Choroid plexus epithelial cell (primary cell): ENCODE measurements around the gene STK26.
"Not testable (repeated sequence)": the region's sequence is repeated elsewhere in the genome, so short reads cannot be mapped to it uniquely, and the experiment has no call there.

ENCODE experiments used
- DNase-seq: peaks from one replicate; pipeline ENCODE4 v3.0.0-alpha.2; 2010; ENCODE audit warnings: low read depth
- H3K4me3 ChIP-seq: 2 replicates; pipeline ENCODE4 v1.5.1; 2011; ENCODE audit warnings: low read depth, mild to moderate bottlenecking, control low read depth, low read length, moderate library complexity
- CTCF ChIP-seq: conservative IDR thresholded peaks from 2 replicates; pipeline ENCODE4 v1.5.1; 2011; ENCODE audit warnings: low read depth, mild to moderate bottlenecking, control low read depth, inconsistent platforms, low read length, moderate library complexity

STK26 gene

DNA sequence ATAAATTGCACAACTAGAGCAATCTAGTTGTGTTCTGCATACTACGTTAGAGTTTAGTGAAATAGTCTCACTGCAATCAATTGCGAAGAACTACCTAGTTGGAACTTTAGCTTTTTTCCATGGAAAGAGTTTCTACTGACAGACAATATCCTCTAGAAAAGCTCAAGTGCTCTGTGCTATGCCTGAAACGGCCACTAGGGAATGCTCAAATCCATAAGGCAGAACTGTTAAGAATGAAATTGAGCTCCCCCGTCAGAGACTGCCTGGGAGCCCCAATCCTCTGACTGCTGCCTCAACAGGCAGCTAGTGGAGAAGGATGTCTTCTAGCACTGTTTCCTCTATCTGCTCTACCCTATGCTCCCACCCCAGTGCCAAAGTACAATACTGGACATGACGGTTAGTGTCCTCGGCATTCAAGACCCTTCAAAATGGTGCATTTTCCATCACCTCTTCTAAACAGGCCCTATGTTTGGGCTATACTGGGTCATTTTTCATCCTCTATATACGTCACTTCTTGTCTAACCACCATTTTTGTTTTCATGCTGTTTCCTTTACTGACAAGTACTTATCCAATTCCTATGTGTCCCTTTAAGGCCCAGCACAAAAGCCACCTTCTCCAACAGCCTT is 69.5 kb downstream of the STK26 start:
- peak; percentile 83 for TF ChIP-seq CTCF
- H3K4me3 ChIP-seq: no peak overlapping the region
- peak; percentile 87 for DNase-seq

- no peak for TF ChIP-seq CTCF
- DNase-seq: no peak
Measured at GRCh38 chrX:132093239-132093860, 70.2 kb downstream of the STK26 start.

GRCh38 chrX:132094164-132094563 is 71.1 kb downstream of the STK26 start:
- no peak for DNase-seq
- no peak for TF ChIP-seq CTCF
- H3K4me3 ChIP-seq: no peak overlapping the region

More at GRCh38 chrX:132093239-132093860, 70.2 kb downstream of the STK26 start:
- no peak overlapping the region for H3K4me3 ChIP-seq

DNA sequence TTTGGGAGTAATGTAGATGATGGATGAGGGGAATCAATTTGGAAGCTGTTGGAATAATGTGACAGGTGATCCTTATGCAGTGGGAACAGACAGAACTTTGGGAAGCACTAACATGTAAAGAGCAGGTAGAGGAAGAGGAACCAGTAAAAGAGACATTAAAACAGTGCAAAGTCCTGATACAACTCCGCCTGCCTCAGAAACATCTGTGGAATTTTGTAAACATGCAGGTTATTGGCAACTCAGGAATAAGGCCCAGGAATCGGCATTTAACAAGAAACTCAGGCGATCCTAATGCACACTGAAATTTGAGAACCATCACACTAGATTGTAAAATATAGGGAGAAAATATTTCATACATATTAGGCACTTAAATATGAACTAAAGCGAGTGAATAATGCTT is 75.6 kb downstream of the STK26 start:
- not testable (repeated sequence) for DNase-seq, H3K4me3 ChIP-seq

GRCh38 chrX:132101206-132101605 is 78.1 kb downstream of the STK26 start:
- H3K4me3 ChIP-seq: no peak overlapping the region
- TF ChIP-seq CTCF: no peak
- no peak for DNase-seq

DNA sequence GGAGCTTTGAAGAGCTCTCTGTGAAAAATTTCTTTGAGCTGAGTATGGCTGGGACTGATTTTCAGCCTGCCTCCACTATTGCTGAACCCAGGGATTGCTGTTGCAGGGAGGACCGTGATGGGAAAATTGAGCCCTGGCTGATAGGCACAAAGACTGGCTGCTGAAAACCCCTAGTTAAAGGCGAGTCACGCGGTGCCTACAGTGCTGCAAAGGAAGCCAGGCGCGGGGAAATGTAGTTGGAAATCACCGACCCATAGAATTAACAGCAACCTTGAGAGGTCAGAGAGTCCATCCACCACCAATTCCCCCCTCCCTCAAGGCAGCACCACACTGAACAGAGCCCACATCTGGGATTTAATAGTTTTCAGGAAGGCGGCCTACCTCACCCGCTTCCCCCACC is 78.7 kb downstream of the STK26 start:
- TF ChIP-seq CTCF: no peak
- no peak for DNase-seq
- H3K4me3 ChIP-seq: no peak overlapping the region

- no peak for TF ChIP-seq CTCF
- H3K4me3 ChIP-seq: no peak overlapping the region
- no peak for DNase-seq
Measured at GRCh38 chrX:132107291-132107690, 84.2 kb downstream of the STK26 start.
